Brain pericyte (primary cell): Measurements from ENCODE around the gene IRF6.

ENCODE experiments used
- DNase-seq: peaks from one replicate; pipeline ENCODE4 v3.0.0-alpha.2; 2012; ENCODE audit warnings: low read depth, low spot score

The IRF6 gene

DNA sequence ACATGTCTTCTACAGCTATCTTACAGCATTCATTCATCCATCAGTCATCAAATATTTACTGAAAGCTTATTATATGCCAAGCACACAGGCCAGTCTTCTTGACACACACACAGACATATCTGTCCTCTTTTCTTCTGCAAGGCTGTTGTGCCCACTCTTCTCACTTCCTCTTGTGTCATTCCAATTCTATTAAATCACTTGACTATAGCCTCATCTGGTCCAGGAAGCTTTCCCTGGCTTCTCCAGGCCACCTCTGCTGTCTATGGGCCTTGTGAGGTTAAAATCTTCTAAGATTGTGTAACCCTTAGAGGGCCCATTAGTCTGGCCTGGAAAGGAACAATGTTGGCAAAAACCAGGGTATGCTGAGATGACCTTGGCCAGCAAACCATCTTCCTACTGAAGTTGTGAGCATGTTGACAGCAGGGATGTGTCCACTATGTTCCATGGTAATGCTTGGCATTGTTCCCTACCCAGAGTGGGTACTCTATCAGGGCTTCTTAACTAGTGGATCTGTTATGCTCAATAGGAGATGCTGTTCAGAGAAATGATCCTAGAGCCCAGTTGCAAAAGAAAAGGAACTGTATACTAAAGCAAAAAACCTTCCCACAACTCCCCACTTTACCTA, 44.8 kb downstream of the IRF6 start:
- no peak for DNase-seq

DNA sequence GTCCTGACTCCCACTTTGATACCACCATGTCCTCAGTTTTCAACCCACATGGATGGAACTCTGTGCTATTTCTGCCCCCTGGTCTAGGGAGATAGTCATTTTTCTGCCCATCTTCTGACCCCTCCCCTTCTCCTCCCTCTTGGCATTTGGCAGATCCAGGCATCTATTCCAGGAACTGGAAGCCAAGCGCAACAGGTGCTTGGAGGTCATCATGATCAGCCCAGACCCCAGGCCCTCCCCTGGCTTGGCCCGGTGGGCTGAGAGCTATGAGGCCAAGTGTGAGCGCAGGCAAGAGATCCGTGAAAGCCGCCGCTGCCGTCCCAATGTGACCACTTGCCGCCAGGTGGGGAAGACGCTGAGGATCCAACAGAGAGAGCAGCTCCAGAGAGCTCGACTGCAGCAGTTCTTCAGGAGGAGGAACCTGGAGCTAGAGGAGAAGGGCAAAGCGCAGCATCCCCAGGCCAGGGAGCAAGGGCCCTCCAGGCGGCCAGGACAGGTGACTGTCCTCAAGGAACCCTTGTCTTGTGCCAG, 46.0 kb downstream of the IRF6 start:
- DNase-seq: no peak

DNA sequence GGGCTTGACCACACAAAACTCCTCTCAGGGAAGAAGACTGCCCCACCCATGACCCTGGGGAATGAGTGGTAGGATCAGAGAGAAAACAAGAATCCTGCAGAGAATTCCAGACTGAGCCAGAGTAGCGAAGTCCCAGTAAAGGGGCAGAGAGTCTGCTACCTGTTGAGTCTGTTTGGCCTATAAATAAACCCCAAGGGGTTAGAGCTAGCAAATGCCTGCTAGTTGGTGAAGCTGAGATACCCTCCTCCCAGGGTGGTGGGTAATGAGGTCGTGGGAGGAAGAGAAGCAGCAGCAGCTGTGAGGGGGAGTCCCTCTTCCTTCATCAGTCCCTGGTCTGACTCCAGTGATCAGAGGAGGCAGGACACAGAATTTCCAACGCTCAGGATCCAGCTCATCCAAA, 47.5 kb downstream of the IRF6 start:
- DNase-seq: no peak

DNA sequence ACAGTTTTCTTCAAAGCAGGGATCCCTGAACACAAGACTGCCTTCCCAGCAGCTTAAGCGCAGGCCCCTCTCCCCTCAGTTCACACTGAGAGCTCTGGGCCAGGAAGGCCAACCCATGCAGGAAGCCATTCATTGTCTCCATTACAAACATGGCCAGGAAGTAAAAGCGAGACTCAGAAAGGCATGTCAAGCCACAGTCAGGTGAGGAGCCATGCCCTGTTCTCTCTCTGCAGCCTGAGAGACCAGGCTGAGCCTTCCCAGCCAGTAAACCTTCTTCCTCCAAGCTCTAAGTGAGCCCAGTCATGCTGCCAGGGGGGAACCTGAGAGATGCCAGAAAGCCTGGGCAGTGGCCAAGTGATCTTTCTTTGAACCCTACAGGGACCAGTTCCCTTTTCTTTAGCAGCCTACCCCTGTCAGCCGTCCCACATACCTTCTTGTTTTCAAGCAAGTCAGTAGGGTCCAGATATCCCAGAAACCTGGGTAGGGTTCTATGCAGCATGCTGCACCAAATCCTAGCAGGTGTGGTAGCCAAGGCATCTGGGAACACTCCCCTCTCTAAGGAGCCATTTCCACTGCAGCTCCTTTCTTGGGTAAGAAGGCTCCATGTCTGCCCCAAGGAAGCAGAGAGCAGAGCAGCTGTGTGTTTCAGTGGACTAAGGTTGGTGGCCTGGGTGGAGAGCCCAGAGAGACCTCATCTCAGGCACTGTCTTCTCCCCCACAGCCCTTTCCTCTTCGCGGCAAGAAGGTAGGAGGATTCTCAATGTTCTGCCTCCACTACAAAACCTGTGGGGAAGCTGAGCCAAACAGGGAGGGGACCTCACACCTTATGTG, 49.1 kb downstream of the IRF6 start:
- DNase-seq: no peak

DNA sequence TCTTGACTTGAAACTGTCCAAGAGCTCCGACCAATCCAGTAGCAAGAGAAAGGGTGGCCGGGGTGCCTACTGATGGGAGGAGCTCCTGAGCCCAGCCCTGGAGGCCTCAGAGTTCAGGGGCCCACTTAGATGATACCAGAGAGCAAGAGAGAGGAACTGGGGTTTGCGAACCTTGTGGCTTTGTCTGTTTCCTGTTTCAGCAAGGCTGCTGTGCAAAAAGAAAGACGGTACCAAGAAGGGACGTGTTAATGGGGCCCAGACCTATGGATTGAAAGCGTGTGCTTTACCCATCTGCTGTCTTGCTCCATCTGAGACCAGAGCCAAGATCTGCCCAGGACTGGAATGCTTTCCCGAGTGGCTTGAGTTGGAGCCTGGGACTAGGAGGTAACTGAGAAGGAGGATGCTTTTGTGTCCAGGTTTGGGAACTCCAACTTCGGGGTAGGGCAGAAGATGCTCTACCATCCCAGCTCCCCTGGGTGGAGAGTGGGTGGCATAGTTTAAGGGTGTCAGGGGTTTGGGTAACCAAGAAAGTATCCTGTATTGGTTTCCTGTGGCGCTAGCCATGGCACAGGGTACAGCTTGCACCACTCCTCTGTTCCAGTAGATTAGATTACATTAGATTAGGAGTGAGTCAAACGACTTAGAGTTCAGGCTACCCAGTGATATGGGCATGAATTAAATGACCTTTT, 49.9 kb downstream of the IRF6 start, which contains the start of gene TRAF3IP3:
Gene TRAF3IP3 (plus strand): TSS at position 128 of the 689 bp plus-strand sequence. CDS start 3,987 bp downstream, outside the sequence.
- DNase-seq: no peak

DNA sequence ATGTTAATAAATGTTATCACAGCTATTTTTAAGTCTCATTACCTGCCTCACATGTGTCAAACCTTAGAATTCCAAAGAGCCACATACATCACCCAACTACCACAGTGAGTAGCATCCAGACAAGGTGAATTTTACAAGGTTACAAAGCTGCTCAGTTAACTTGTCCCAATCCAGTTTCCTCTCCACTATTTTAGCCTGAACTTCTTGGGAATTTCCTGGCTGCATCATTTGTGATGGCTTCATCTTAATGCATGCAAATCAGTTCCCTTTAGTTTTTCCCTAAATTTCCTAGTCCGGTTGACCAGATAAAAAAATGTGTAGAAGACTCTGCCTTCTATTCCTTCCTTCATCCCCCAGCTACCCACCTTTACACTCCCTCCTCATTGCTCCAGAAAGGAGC, 50.7 kb downstream of the IRF6 start:
- no peak for DNase-seq

DNA sequence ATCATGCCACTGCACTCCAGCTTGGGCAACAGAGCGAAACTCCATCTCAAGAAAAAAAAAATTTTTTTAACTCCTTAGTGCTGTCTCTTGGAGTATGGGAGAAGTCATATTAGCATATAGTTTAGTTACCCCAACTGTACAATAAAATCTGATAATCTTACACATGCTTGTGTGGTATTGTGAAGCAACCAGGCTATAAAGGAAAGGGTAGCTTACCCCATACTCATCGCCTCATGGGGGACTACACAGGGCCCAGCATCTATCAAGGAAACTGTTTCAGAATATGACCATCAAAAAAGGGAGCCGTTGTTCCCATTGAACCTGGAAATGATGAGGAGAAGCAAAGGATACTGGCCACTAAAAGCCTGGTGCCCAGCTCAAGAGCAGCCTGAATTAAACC, 53.1 kb downstream of the IRF6 start:
- no peak for DNase-seq

DNA sequence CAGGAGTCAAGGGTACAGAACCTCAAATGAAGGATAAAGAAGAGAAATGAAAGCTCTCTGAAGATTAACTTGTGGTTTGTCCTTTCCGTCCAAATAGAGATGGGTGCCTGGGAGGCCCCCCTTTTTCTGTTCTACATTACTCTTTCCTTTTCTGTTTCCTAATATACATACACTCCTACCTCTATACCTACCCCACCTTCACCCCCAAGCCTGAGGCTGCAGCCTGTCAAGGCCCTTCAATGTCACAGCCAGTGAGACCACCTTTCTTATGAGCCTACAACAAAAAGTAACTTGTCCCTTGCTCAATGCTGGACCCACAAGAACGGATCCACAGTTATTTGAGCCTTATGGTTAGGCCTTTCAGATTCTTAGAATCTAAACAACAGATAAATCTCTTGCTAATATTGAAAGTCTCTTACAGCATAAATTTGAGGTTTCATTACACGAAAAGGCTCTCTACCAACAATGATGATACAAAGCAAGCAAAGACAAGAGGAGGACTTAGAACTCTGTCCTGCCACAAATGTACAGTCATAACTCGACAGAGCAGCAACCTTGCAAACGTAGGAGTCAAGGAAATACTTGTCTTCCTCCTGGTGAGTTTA, 54.2 kb downstream of the IRF6 start:
- no peak for DNase-seq

DNA sequence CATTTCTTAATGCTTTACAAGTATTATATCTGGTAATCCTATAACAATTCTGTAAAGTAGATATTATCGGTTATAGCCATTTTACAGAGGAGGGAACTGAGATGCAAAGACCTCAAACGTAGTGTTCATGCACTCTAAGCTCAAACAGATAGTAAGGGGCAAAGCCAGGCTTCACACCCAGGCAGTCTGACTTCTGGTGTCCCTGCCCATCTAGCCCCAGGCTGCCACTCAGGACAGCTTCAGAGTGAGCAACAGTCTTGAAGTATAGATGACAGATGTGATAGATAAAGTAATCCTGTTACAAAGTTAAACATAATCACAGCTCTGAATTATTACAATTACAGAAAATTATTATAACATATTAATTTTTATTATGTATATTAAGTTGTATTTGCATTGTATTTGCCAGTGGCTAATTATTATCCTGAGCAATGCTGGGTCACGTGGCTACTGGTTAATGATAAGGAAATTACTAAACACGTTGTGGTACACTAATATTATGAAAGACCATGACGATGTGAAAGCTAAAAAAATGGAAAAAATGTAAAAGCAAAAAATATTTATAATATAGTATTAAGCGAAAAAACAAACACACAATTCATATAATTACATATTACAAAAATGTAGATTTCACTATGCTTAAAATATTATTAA, 56.1 kb downstream of the IRF6 start:
- no peak for DNase-seq

DNA sequence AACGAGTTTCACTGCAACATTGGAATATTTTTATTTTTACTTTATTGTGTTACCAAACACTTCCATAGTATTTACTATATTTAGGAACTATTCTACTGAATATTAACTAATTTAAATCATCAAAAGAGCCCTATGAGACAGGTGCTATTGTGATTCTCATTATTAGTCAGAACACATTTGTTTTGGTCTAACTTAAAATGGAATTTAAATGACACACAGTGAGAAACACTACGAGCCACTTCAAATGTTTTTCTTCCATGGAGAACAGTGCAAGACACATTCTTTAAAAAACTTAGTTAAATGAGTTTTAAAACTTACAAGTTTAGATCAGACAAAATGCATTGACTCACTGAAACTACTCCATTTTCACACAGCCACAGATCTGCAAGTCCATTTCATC, 56.7 kb downstream of the IRF6 start:
- no peak for DNase-seq

DNA sequence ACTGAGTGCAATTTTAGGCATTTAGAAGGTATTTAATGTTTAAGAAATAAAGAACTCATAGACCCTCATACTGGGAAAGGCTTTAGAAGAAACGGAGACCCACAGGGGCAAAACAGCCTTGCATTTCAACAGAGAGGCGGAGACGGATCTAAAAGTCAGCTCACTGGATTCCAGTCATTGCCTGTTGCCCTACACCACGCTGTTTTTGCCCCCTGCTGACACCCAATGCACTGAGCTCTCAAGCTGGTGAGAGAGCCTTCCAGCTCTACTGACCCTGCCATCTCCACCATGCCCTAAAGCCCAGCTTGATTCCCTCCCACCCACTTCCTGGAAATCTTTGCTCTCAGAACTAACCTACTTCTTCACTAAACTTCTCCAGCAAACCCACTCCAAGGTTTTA, 57.3 kb downstream of the IRF6 start:
- DNase-seq: no peak

DNA sequence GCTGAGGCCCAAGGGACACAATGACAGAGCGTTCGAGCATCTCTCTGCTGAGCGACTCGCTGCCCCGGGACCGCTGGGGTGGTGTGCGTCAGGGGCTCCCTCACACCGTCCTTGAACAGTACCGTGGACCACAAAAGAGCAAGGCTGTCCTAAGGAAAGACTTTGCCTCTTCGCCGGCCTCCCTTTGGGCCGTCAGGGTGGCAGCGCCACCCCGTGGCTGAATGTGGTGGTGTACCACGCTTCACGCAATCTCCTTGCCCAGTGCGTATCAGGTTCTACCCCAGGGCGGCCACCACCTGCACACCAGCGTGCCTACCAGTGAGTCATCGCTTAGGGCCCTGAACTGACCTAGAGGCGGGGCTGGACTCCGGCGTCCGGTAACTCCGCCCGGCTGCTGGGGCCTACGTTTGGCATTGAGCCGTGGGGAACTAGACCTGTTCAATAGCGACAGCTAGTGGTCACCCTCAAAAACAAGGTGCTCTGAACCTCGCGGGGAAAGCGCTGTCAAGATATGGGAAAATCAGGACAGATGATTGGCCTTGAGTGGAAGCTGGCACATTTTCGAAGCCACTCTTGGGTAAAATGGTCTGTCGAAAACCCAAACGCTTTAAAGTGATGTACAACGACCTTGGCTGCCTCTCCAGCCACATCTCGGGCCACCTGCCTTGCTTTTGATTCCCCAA, 58.2 kb downstream of the IRF6 start:
- DNase-seq: peak; percentile 38

DNA sequence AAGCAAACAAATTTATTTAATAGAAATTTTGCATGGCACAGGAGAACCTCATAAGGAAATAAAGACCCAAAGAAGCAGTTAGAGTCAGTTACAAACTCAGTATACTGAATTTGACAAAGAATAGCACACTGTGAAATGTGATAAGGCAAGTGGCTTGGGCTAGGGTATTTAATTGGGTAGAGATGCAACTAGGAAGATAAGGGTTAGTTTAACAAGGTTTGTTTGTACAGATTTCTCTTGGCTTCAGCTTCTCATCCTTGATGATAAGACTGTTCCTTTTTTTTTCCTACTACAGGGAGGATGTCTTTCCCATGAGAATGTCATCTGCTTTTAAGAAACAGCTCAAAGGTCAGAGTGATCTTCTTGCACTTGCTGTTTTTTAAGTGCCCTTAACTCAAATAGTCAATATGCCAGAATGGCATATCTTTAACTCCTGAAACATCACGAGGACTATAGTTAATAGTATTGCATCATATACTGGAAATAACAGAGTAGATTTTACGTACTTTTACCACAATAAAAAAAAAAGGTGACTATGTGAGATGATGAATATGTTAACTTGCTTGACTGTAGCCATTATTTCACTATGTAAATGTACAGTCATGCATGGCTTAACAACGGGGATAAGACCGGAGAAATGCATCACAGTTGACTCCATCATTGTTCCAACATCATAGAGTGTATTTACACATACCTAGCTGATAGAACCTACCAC, 59.3 kb downstream of the IRF6 start:
- DNase-seq: no peak

DNA sequence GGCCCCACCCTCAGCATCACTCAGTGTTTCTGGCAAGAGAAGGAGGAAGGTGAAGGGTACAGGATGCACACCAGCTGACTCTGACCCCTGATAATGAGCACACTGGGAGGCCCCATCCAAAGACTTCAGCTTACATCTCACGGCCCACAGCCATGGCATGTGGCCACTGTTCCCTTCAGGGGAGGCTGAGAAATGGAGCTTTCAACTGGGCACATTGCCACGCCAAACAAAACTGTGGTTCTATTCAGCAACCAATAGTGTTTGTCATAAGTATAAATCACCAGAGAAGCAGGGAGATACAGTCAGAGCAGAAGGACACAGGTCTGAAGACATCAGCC, 62.8 kb downstream of the IRF6 start:
- peak; percentile 90 for DNase-seq

DNA sequence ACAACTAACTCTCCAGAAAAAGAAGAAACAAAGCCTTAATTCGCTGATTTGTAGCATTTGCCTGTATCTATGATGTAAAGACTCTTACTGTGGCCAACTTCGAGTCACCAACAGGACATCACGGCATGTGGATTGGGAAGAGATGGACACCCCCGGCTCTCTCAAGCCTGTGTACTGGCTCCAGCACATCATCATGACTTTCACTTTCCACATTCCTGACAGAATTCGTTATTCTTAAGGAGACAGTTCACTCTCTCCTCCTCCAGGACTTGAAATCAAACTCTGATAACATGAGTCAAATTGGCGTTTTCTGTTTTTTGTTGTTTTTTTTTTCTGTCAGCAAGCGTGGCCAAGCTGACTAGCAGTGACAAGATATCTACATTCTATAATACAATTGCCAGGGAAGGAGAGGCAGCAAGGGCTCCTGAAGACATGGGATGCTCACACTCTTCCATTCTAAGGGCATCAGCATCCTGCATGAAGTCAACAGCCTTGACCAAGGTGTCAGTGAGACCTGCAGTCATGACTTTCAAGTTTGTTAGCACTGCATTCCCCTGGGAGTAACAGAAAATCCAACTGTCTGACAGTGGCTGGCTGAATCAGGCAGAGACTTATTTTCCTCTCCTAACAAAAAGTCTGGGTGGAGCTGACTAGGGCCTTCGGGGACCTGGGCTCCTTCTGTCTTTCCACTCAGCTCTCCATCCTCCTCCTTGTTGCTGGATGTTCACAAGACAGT, 63.4 kb downstream of the IRF6 start:
- no peak for DNase-seq

DNA sequence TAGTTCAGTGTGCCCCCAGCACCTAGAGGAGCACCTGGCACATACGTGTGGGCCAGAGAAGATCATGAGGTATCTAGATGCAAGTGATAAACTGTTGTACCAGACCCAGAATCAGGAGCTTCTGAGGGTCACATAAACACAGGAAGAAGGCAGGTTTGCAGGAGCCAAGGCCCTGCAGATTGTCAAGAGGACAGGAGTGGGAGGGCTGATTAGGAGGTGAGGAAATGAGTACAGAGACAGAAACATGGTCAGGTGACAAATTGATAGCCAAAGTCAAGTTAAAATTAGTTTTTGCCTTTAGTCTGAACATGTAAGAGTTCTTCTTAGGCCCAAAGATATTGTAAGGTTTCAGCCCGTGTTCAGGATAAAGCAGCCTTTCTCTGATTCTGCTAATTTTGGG, 64.1 kb downstream of the IRF6 start:
- DNase-seq: no peak

DNA sequence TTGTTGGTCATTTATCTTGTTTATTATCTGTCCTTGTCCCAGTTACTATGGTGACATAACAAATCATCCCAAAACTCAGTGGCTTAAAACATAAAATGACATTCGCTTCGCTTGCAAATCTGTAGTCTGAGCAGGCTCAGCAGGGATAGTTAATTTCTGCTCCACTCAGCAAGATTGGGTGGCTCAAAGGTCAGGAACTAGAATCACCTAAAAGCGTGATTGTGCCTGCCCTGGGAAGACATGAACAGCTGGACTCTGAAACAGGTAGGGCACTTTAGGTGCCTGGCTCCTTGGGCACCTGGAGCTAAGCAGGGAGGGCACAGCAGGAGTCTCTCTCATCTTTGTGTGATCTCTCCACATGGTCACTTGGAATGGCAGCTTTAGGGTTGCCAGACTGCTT, 64.7 kb downstream of the IRF6 start:
- no peak for DNase-seq

DNA sequence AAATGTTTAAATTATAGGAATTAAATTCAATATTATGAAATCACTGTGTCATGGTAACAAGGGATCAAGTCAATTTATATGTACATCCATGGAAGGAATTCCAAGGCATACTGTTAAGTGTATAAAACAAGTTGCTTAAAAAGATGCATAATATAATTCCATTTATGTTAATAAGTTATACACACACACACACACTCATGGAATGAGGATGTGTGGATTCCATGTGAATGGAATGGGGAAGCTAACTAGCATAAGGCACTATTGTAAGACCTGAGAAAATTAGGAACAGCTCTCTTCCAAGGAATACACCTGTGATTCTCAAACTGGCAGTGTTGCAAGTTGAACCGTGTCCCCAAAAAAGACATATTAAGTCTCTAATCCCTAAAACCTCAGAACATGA, 67.7 kb downstream of the IRF6 start:
- no peak for DNase-seq

DNA sequence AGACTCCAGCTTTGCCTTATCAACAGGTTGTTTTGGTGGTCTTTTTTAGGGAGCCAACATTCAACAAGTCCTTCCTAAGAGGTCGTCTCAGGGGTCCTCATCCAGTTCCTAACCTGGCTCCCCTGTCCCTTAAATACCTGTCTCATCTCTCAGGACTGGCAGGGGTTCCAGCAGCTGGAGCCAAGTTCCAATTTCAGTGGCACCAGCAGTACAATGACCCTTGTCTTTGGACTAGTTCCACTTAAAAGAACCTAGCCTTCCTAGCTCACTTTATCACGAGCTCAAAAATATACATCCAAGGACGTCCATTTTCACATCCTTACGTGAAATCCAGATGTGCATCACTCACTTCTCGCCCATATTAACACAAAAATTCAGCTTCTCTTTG, 68.8 kb downstream of the IRF6 start:
- no peak for DNase-seq
